ENCODE data around the gene ROM1.
A peak's percentile ranks its signal among the peaks of the same experiment; 100 is the strongest.
"Not testable (repeated sequence)": the region's sequence is repeated elsewhere in the genome, so short reads cannot be mapped to it uniquely, and the experiment has no call there.

The ROM1 gene

GRCh38 chr11:62612366-62613290 lies at the start of gene ROM1, which contains the start of gene EML3:
Gene ROM1, plus strand, starts transcription at chr11:62613257. Its CDS starts 25 bp downstream, at chr11:62613282.
Gene EML3, minus strand, starts transcription at chr11:62612775. Its CDS starts 318 bp downstream, at chr11:62612457.
- peak; percentile 90 for DNase-seq

GRCh38 chr11:62565100-62565802 lies 47.8 kb upstream of the ROM1 start:
- no peak for DNase-seq

- no peak for DNase-seq
These were observed 46.8 kb upstream of the ROM1 start for GRCh38 chr11:62566247-62566646.

- DNase-seq = no peak
These were observed 45.9 kb upstream of the ROM1 start for GRCh38 chr11:62567018-62567633.

GRCh38 chr11:62569611-62570010 lies 43.4 kb upstream of the ROM1 start:
- DNase-seq = no peak

- not testable (repeated sequence) for DNase-seq
These were observed 42.2 kb upstream of the ROM1 start for GRCh38 chr11:62570903-62571302.

- DNase-seq = not testable (repeated sequence)
These were observed 41.6 kb upstream of the ROM1 start for GRCh38 chr11:62571493-62571892.

GRCh38 chr11:62572431-62572830 lies 40.6 kb upstream of the ROM1 start:
- DNase-seq = no peak

GRCh38 chr11:62573006-62573591 lies 40.0 kb upstream of the ROM1 start:
- DNase-seq = no peak

- DNase-seq = peak; percentile 98
These were observed 39.3 kb upstream of the ROM1 start, which contains the start of gene EEF1G for GRCh38 chr11:62573592-62574362. Gene EEF1G, minus strand, starts transcription at chr11:62573891. Its CDS starts 49 bp downstream, at chr11:62573842.

- no peak for DNase-seq
These were observed 38.5 kb upstream of the ROM1 start for GRCh38 chr11:62574363-62575071.

- no peak for DNase-seq
These were observed 37.9 kb upstream of the ROM1 start for GRCh38 chr11:62575156-62575555.

- DNase-seq = no peak
These were observed 37.2 kb upstream of the ROM1 start for GRCh38 chr11:62575837-62576236.

- no peak for DNase-seq
These were observed 35.9 kb upstream of the ROM1 start for GRCh38 chr11:62577046-62577714.

GRCh38 chr11:62578541-62578940 lies 34.5 kb upstream of the ROM1 start:
- no peak for DNase-seq

- DNase-seq = no peak
These were observed 33.8 kb upstream of the ROM1 start for GRCh38 chr11:62579252-62579651.

GRCh38 chr11:62580959-62581715 lies 31.9 kb upstream of the ROM1 start:
- no peak for DNase-seq

- not testable (repeated sequence) for DNase-seq
These were observed 31.3 kb upstream of the ROM1 start for GRCh38 chr11:62581735-62582134.

- not testable (repeated sequence) for DNase-seq
These were observed 27.7 kb upstream of the ROM1 start for GRCh38 chr11:62585356-62585755.

Data from NK-92 treated with Interleukin-12 subunit alpha and Interleukin-12 subunit beta, amount 100 ng/mL, for 24 hours (cell line).